WTC11 (cell line): ENCODE measurements around the gene EEF1AKMT3. TPM values are rescaled to one million over a fixed set of nuclear protein-coding genes. Genes with fewer than 3 reads are reported as not detected.

Source experiments
- ATAC-seq: fragments of 200-7000 bp; cut with Tn5 transposase; 2 replicates; pipeline ENCODE4 v1.10.0; 2021; ENCODE audit warnings: mild to moderate bottlenecking, moderate library complexity
- CTCF ChIA-PET: fragments of 300-600 bp; sonication (Branson Sonifier 250); formaldehyde crosslinking; loops from one replicate; lab custom pipeline; 2021; ENCODE audit warnings: antibody characterized with exemption; lab: Charles Lee
- POLR2A ChIA-PET: fragments of 350-600 bp; sonication (Branson Sonifier 250); formaldehyde crosslinking; loops from one replicate; lab custom pipeline; 2021; ENCODE audit warnings: antibody characterized with exemption; lab: Charles Lee
- DNase-seq: peaks from one replicate; pipeline ENCODE4 v3.0.0; 2021; ENCODE audit warnings: low spot score
- H3K27ac Mint-ChIP-seq: 2 replicates; pipeline ENCODE4 v1.8.0; 2021; ENCODE audit warnings: mixed read lengths
- H3K27me3 Mint-ChIP-seq: 2 replicates; pipeline ENCODE4 v1.8.0; 2021; ENCODE audit warnings: low read depth, mild to moderate bottlenecking, moderate library complexity, mixed read lengths
- H3K36me3 Mint-ChIP-seq: 2 replicates; pipeline ENCODE4 v1.8.0; 2021; ENCODE audit warnings: mixed read lengths
- H3K4me1 Mint-ChIP-seq: 2 replicates; pipeline ENCODE4 v1.8.0; 2022; ENCODE audit warnings: mixed read lengths
- H3K4me3 Mint-ChIP-seq: 2 replicates; pipeline ENCODE4 v1.8.0; 2021; ENCODE audit warnings: mild to moderate bottlenecking, moderate library complexity, mixed read lengths
- H3K9me3 Mint-ChIP-seq: 2 replicates; pipeline ENCODE4 v1.8.0; 2021; ENCODE audit warnings: mixed read lengths
- ARID4B ChIP-seq: sonication (generic); formaldehyde crosslinking; IDR thresholded peaks from 2 replicates; pipeline ENCODE4 v1.8.0; 2023; ENCODE audit warnings: missing genetic modification reagents, mild to moderate bottlenecking, borderline replicate concordance
- ATF3 ChIP-seq: sonication (generic); formaldehyde crosslinking; conservative IDR thresholded peaks from 2 replicates; pipeline ENCODE4 v1.8.1; 2022; ENCODE audit warnings: mild to moderate bottlenecking, missing genetic modification reagents
- CREB1 ChIP-seq: sonication (generic); formaldehyde crosslinking; IDR thresholded peaks from 2 replicates; pipeline ENCODE4 v1.8.0; 2023; ENCODE audit warnings: mild to moderate bottlenecking, missing genetic modification reagents
- CREM ChIP-seq: sonication (generic); formaldehyde crosslinking; IDR thresholded peaks from 2 replicates; pipeline ENCODE4 v1.8.1; 2022; ENCODE audit warnings: mild to moderate bottlenecking, missing genetic modification reagents, moderate library complexity
- CTCF ChIP-seq: fragments of 200-600 bp; IDR thresholded peaks from 2 replicates; pipeline ENCODE4 v1.8.0; 2022; ENCODE audit warnings: antibody characterized with exemption
- ETV6 ChIP-seq: sonication (generic); formaldehyde crosslinking; IDR thresholded peaks from 2 replicates; pipeline ENCODE4 v1.8.1; 2022; ENCODE audit warnings: mild to moderate bottlenecking, missing genetic modification reagents
- FOXJ3 ChIP-seq: sonication (generic); formaldehyde crosslinking; IDR thresholded peaks from 2 replicates; pipeline ENCODE4 v1.9.0; 2021; ENCODE audit warnings: missing genetic modification reagents, mild to moderate bottlenecking, borderline replicate concordance
- FOXP1 ChIP-seq: sonication (generic); formaldehyde crosslinking; IDR thresholded peaks from 2 replicates; pipeline ENCODE4 v1.8.0; 2022; ENCODE audit warnings: missing genetic modification reagents, mild to moderate bottlenecking, moderate library complexity, borderline replicate concordance
- GABPB1 ChIP-seq: sonication (generic); formaldehyde crosslinking; IDR thresholded peaks from 2 replicates; pipeline ENCODE4 v1.8.1; 2023; ENCODE audit warnings: mild to moderate bottlenecking, missing genetic modification reagents
- HMGXB4 ChIP-seq: sonication (generic); formaldehyde crosslinking; IDR thresholded peaks from 2 replicates; pipeline ENCODE4 v1.8.1; 2023; ENCODE audit warnings: mild to moderate bottlenecking, moderate library complexity, missing genetic modification reagents
- JUN ChIP-seq: sonication (generic); formaldehyde crosslinking; IDR thresholded peaks from 2 replicates; pipeline ENCODE4 v1.8.0; 2023; ENCODE audit warnings: mild to moderate bottlenecking, missing genetic modification reagents
- MYBL2 ChIP-seq: sonication (generic); formaldehyde crosslinking; IDR thresholded peaks from 2 replicates; pipeline ENCODE4 v1.8.1; 2023; ENCODE audit warnings: mild to moderate bottlenecking, moderate library complexity, missing genetic modification reagents
- NFE2L1 ChIP-seq: sonication (generic); formaldehyde crosslinking; IDR thresholded peaks from 2 replicates; pipeline ENCODE4 v1.8.1; 2023; ENCODE audit warnings: missing genetic modification reagents
- OVOL2 ChIP-seq: fragments of 250-450 bp; sonication (Bioruptor Pico); IDR thresholded peaks from 2 replicates; pipeline ENCODE4 v1.9.0; 2021; ENCODE audit warnings: mild to moderate bottlenecking, borderline replicate concordance
- PRDM15 ChIP-seq: sonication (generic); formaldehyde crosslinking; IDR thresholded peaks from 2 replicates; pipeline ENCODE4 v1.8.0; 2022; ENCODE audit warnings: missing genetic modification reagents
- PREB ChIP-seq: sonication (generic); formaldehyde crosslinking; IDR thresholded peaks from 2 replicates; pipeline ENCODE4 v1.8.1; 2022; ENCODE audit warnings: mild to moderate bottlenecking, missing genetic modification reagents, moderate library complexity, borderline replicate concordance
- SMAD3 ChIP-seq: sonication (generic); formaldehyde crosslinking; IDR thresholded peaks from 2 replicates; pipeline ENCODE4 v1.8.0; 2022; ENCODE audit warnings: missing genetic modification reagents, mild to moderate bottlenecking, borderline replicate concordance
- SP1 ChIP-seq: sonication (generic); formaldehyde crosslinking; conservative IDR thresholded peaks from 2 replicates; pipeline ENCODE4 v1.8.1; 2022; ENCODE audit warnings: missing genetic modification reagents
- TEAD1 ChIP-seq: sonication (generic); formaldehyde crosslinking; IDR thresholded peaks from 2 replicates; pipeline ENCODE4 v1.8.0; 2022; ENCODE audit warnings: mild to moderate bottlenecking, missing genetic modification reagents
- TEAD4 ChIP-seq: sonication (generic); formaldehyde crosslinking; IDR thresholded peaks from 2 replicates; pipeline ENCODE4 v1.8.0; 2022; ENCODE audit warnings: mild to moderate bottlenecking, missing genetic modification reagents
- ZNF121 ChIP-seq: sonication (generic); formaldehyde crosslinking; IDR thresholded peaks from 2 replicates; pipeline ENCODE4 v1.8.0; 2023; ENCODE audit warnings: missing genetic modification reagents
- ZNF219 ChIP-seq: sonication (generic); formaldehyde crosslinking; IDR thresholded peaks from 2 replicates; pipeline ENCODE4 v1.8.0; 2023; ENCODE audit warnings: missing genetic modification reagents, mild to moderate bottlenecking, borderline replicate concordance
- ZNF232 ChIP-seq: sonication (generic); formaldehyde crosslinking; IDR thresholded peaks from 2 replicates; pipeline ENCODE4 v1.8.0; 2022; ENCODE audit warnings: mild to moderate bottlenecking, missing genetic modification reagents
- ZNF416 ChIP-seq: fragments of 250-450 bp; sonication (Bioruptor Pico); IDR thresholded peaks from 2 replicates; pipeline ENCODE4 v1.9.0; 2021; ENCODE audit warnings: mild to moderate bottlenecking, inconsistent platforms
- total RNA-seq: library from RNA; stranded (reverse); gene quantifications from 3 replicates; pipeline ENCODE4 v1.2.3, GENCODE V29; 2021

EEF1AKMT3 gene
- total RNA-seq, 1 experiment from 2014 or later, result 3.2 TPM

- H3K9me3 Mint-ChIP-seq, result no peaks in the 10 kb centered on the region
- no peaks in the 10 kb centered on the region for H3K27me3 Mint-ChIP-seq
- H3K4me1 Mint-ChIP-seq, result peaks cover 4% of the 10 kb centered on the region; the same call in 1 of the 2 replicates
- ChIA-PET POLR2A (interaction anchor here (0.7 to 1.0 kb wide), 3 partner anchors 16 to 54 kb away, joined by 3 to 4 read pairs (median 4); partner anchors contain the start of gene CYP27B1), CTCF (interaction anchor here (0.6 to 2.8 kb wide), 17 partner anchors 11 to 200 kb away, joined by 3 to 17 read pairs (median 4); partner anchors contain the start of genes CYP27B1, EEF1AKMT3 and METTL1)
- ATAC-seq (peak; percentile 91), DNase-seq (peak; percentile 96)
- peaks cover 28% of the 10 kb centered on the region for H3K36me3 Mint-ChIP-seq
- H3K27ac Mint-ChIP-seq, result peak within 1 kb of the TSS; percentile 97
- peak within 1 kb of the TSS; percentile 100 for H3K4me3 Mint-ChIP-seq
- TF ChIP-seq TEAD1 (peak; percentile 86), SP1 (peak; percentile 89), TEAD4 (CRISPR knock-in tag) (0 out of 2 replicates have a peak, but pooled peaks have one; percentile 46), CTCF (peak; percentile 77), ZNF219 (CRISPR knock-in tag) (no peak), FOXP1 (CRISPR knock-in tag) (peak; percentile 81), ZNF416 (no peak), MYBL2 (CRISPR knock-in tag) (peak; percentile 72; the same call in 1 of the 2 replicates), PREB (CRISPR knock-in tag) (0 out of 2 replicates have a peak, but pooled peaks have one; percentile 24), OVOL2 (CRISPR knock-in tag) (no peak), PRDM15 (CRISPR knock-in tag) (0 out of 2 replicates have a peak, but pooled peaks have one; percentile 26), CREM (peak; percentile 88; the same call in 1 of the 2 replicates), ETV6 (CRISPR knock-in tag) (peak; percentile 94), CREB1 (CRISPR knock-in tag) (no peak), FOXJ3 (CRISPR knock-in tag) (no peak), ARID4B (CRISPR knock-in tag) (peak; percentile 80), NFE2L1 (CRISPR knock-in tag) (peak; percentile 76), ZNF232 (CRISPR knock-in tag) (no peak), ZNF121 (CRISPR knock-in tag) (no peak), JUN (CRISPR knock-in tag) (peak; percentile 55; the same call in 1 of the 2 replicates), ATF3 (peak; percentile 80; the same call in 1 of the 2 replicates), HMGXB4 (CRISPR knock-in tag) (peak; percentile 63; the same call in 1 of the 2 replicates), SMAD3 (CRISPR knock-in tag) (no peak), GABPB1 (peak; percentile 90)
Observed at GRCh38 chr12:57782608-57783465, 10.4 kb downstream of the EEF1AKMT3 start, which contains the start of gene TSFM. TSFM (plus strand) TSS chr12:57782787; CDS start chr12:57782802, 15 bp downstream.
